ENCODE measurements around the gene TDRD12.

DNA sequence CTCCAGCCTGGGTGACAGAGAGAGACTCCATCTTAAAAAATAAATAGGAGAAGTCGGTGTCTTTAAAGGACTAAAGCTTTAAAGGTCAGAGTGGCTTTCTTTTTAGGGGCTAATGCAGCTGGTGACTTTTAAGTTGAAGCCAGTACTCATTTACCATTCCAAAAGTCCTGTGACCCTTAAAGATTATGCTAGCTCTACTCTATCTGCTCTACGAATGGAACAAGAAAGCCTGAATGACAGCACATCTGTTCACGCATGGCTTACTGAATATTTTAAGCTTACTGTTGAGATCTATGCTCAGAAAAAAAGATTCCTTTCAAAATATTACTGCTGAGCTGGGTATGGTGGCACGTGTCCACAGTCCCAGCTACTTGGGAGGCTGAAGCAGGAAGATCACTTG is 16.4 kb downstream of the TDRD12 start:
- TF ChIP-seq POLR2A (IDR thresholded peaks at IDR 0.05; ENCODE audit: low read length) (no peak), GATA1 (IDR thresholded peaks at IDR 0.05; ENCODE audit: low read depth, low read length) (no peak)
